Uterus (tissue), 2 donors: ENCODE results near the gene LYRM7.

Experiments
- POLR2A ChIP-seq, 2 donors: fragments of 450-650 bp; IDR thresholded peaks; one replicate each; pipeline ENCODE4 v1.6.1; 2016; ENCODE audit warnings: antibody characterized with exemption in 2 of 2, mild to moderate bottlenecking in 1 of 2, moderate library complexity in 1 of 2
- TF ChIP-seq, protein P1 (sequence below), 4 experiments: fragments of 200-600 bp in 2 of 4; fragments of 450-650 bp in 2 of 4; sonication (generic) in 2 of 4; IDR thresholded peaks; one replicate each; pipeline ENCODE4 v1.5.1; 2016 to 2019; ENCODE audit warnings: antibody characterized with exemption in 4 of 4, mild to moderate bottlenecking in 2 of 4, moderate library complexity in 1 of 4

DNA sequence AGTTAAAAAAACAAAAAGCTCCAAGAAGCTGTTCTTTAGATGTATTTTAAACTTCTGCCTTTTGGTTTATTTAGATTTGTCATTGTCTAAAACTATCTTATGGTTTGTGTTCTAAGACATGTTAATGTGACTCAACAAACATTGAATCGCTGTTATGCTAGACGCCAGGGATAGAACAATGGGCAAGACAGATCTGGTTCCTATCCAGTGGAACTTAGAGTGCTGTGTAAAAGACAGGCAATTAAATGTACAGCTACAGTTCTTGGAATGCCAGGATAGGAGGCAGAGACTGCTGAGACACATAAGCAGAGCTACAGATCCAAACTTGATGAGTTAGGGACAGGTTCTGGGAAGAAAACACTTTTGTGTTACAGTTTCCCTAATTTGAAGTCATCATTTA is 22.4 kb downstream of the LYRM7 start:
- TF ChIP-seq, protein P1, sequence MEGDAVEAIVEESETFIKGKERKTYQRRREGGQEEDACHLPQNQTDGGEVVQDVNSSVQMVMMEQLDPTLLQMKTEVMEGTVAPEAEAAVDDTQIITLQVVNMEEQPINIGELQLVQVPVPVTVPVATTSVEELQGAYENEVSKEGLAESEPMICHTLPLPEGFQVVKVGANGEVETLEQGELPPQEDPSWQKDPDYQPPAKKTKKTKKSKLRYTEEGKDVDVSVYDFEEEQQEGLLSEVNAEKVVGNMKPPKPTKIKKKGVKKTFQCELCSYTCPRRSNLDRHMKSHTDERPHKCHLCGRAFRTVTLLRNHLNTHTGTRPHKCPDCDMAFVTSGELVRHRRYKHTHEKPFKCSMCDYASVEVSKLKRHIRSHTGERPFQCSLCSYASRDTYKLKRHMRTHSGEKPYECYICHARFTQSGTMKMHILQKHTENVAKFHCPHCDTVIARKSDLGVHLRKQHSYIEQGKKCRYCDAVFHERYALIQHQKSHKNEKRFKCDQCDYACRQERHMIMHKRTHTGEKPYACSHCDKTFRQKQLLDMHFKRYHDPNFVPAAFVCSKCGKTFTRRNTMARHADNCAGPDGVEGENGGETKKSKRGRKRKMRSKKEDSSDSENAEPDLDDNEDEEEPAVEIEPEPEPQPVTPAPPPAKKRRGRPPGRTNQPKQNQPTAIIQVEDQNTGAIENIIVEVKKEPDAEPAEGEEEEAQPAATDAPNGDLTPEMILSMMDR (IDR thresholded peaks at IDR 0.05): no peak
- no peak for TF ChIP-seq POLR2A (IDR thresholded peaks at IDR 0.05)
